GM10266 (cell line): ENCODE data around the gene YPEL1.
"Not testable (repeated sequence)": the region's sequence is repeated elsewhere in the genome, so short reads cannot be mapped to it uniquely, and the experiment has no call there.

ENCODE experiments used
- DNase-seq: peaks from one replicate; pipeline ENCODE4 v3.0.0; 2012; ENCODE audit errors: extremely low spot score
- CTCF ChIP-seq: IDR thresholded peaks from 2 replicates; pipeline ENCODE4 v1.5.1; 2012; ENCODE audit warnings: mild to moderate bottlenecking, low read depth; ENCODE audit not compliant: control insufficient read depth, insufficient read depth; ENCODE audit errors: missing control alignments

Gene YPEL1

GRCh38 chr22:21738966-21739365 is 3.4 kb upstream of the YPEL1 start:
- no peak for TF ChIP-seq CTCF
- no peak for DNase-seq

GRCh38 chr22:21738081-21738480 is 2.5 kb upstream of the YPEL1 start:
- TF ChIP-seq CTCF: no peak
- DNase-seq: no peak

GRCh38 chr22:21736948-21737347 is 1.4 kb upstream of the YPEL1 start:
- no peak for TF ChIP-seq CTCF

GRCh38 chr22:21736084-21736642 is 569 bp upstream of the YPEL1 start:
- no peak for DNase-seq
- TF ChIP-seq CTCF: no peak

More at GRCh38 chr22:21736948-21737347, 1.4 kb upstream of the YPEL1 start:
- DNase-seq: no peak

- DNase-seq: peak; percentile 46
- TF ChIP-seq CTCF: no peak
Observed at GRCh38 chr22:21734540-21735199, 924 bp downstream of the YPEL1 start.

GRCh38 chr22:21731503-21731902 is 4.1 kb downstream of the YPEL1 start:
- DNase-seq: no peak
- TF ChIP-seq CTCF: no peak

GRCh38 chr22:21730535-21731308 is 4.9 kb downstream of the YPEL1 start:
- no peak for DNase-seq
- no peak for TF ChIP-seq CTCF

- DNase-seq: not testable (repeated sequence)
Observed at GRCh38 chr22:21729184-21729583, 6.4 kb downstream of the YPEL1 start.
